Neural progenitor cell (in vitro differentiated cells): ENCODE measurements around the gene FRMD7.

Source experiments
- EZH2 ChIP-seq: fragments of 200-600 bp; sonication (generic); IDR thresholded peaks from 2 replicates; pipeline ENCODE4 v1.6.1; 2017; ENCODE audit warnings: antibody characterized with exemption, mild to moderate bottlenecking, moderate library complexity
- EZH2phosphoT487 ChIP-seq: fragments of 200-600 bp; sonication (generic); IDR thresholded peaks from 2 replicates; pipeline ENCODE4 v1.6.1; 2017; ENCODE audit warnings: antibody characterized with exemption
- TF ChIP-seq, protein P1 (sequence below): fragments of 200-600 bp; sonication (generic); IDR thresholded peaks from 2 replicates; pipeline ENCODE4 v1.5.1; 2017; ENCODE audit warnings: antibody characterized with exemption, mild to moderate bottlenecking

DNA sequence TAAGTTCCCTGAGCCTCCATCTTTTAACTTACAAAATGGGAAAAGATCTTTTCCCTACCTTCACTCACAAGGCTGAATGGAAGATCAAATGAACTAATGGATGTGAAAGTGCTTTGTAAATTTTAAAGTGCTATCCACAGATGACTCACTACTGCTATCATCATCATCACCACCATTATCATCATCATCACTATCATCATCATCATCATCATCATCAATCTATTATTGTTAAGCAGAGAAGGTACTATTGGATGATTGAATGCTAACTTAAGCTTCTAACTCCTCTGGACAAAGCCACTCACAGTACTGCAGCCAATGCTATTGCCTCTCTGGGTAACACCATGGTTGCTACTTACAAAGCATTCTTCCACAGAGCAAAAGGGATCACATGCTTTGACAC, 1.9 kb downstream of the FRMD7 start:
- TF ChIP-seq, protein P1, sequence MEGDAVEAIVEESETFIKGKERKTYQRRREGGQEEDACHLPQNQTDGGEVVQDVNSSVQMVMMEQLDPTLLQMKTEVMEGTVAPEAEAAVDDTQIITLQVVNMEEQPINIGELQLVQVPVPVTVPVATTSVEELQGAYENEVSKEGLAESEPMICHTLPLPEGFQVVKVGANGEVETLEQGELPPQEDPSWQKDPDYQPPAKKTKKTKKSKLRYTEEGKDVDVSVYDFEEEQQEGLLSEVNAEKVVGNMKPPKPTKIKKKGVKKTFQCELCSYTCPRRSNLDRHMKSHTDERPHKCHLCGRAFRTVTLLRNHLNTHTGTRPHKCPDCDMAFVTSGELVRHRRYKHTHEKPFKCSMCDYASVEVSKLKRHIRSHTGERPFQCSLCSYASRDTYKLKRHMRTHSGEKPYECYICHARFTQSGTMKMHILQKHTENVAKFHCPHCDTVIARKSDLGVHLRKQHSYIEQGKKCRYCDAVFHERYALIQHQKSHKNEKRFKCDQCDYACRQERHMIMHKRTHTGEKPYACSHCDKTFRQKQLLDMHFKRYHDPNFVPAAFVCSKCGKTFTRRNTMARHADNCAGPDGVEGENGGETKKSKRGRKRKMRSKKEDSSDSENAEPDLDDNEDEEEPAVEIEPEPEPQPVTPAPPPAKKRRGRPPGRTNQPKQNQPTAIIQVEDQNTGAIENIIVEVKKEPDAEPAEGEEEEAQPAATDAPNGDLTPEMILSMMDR, result no peak
- no peak for TF ChIP-seq EZH2
- no peak for TF ChIP-seq EZH2phosphoT487
